HepG2 (cell line): ENCODE measurements around the gene C1orf198. TPM values are rescaled to one million over a fixed set of nuclear protein-coding genes. Genes with fewer than 3 reads are reported as not detected.

Experiments
- ATAC-seq: fragments of 200-7000 bp; cut with Tn5 transposase; 3 replicates; pipeline ENCODE4 v1.9.1; 2020; ENCODE audit warnings: mild to moderate bottlenecking, moderate library complexity
- BruUV-seq: library from RNA; stranded (reverse); fragments of 400-500 nt; replicated peaks from 2 replicates; lab custom pipeline; 2021; lab: Mats Ljungman, UMichigan
- CTCF ChIA-PET: fragments of 300-600 bp; formaldehyde crosslinking; extraction: SDS; loops from one replicate; lab custom pipeline; 2021; ENCODE audit warnings: low total read pairs, inconsistent platforms, low intra/inter-chr PET ratio; lab: Yijun Ruan, JAX
- POLR2A ChIA-PET: fragments of 350-600 bp; sonication (Branson Sonifier 250); formaldehyde crosslinking; loops from one replicate; lab custom pipeline; 2020; ENCODE audit warnings: antibody characterized with exemption, inconsistent platforms; lab: Yijun Ruan, JAX
- DNase-seq: peaks from one replicate; pipeline ENCODE4 v3.0.0-alpha.2; 2015; ENCODE audit warnings: low spot score
- FAIRE-seq: peaks from 3 replicates; lab custom pipeline; 2011; peaks lifted over from hg19 to GRCh38; lab: Jason Lieb, UNC
- H2AFZ ChIP-seq: one replicate; pipeline ENCODE4 v1.6.1; 2011; ENCODE audit warnings: low read length, inconsistent platforms
- H3K27ac ChIP-seq: fragments of 300-600 bp; 3 replicates; pipeline ENCODE4 v1.8.0; 2011; ENCODE audit warnings: mixed run types, mild to moderate bottlenecking, mixed read lengths, low read length, inconsistent platforms; ENCODE audit not compliant: insufficient read depth; ENCODE audit errors: extremely low read length
- H3K27me3 ChIP-seq, 2 experiments: fragments of 200-600 bp in 1 of 2; 2 replicates in 1 of 2; 3 replicates in 1 of 2; pipeline versions ENCODE4 v1.6.0 to v1.8.0; 2011; ENCODE audit warnings: low read length in 2 of 2, mild to moderate bottlenecking in 2 of 2, moderate library complexity in 2 of 2, inconsistent platforms in 1 of 2; ENCODE audit not compliant: insufficient read depth in 2 of 2, control insufficient read depth in 1 of 2
- H3K36me3 ChIP-seq, 2 experiments: fragments of 200-600 bp in 1 of 2; replicated peaks in 1 of 2; 2 replicates in 1 of 2; 3 replicates in 1 of 2; pipeline versions ENCODE4 v1.5.1 to v1.8.0; 2011; ENCODE audit warnings: low read length in 2 of 2, inconsistent platforms in 1 of 2; ENCODE audit not compliant: insufficient read depth in 2 of 2, control insufficient read depth in 1 of 2
- H3K4me1 ChIP-seq: 2 replicates; pipeline ENCODE4 v1.5.1; 2012; ENCODE audit warnings: low read length, inconsistent platforms; ENCODE audit not compliant: insufficient read depth
- H3K4me2 ChIP-seq: 2 replicates; pipeline ENCODE4 v1.6.0; 2011; ENCODE audit warnings: low read depth, low read length, inconsistent platforms
- H3K4me3 ChIP-seq, 3 experiments: fragments of 200-600 bp in 1 of 3; sonication (generic), shearing (Covaris generic) in 1 of 3; replicated peaks in 1 of 3; 2 replicates each; pipeline ENCODE4 v1.5.1; 2011 to 2016; ENCODE audit warnings: low read length in 3 of 3, inconsistent platforms in 2 of 3, low read depth in 2 of 3, mild to moderate bottlenecking in 2 of 3, control low read depth in 1 of 3, mixed read lengths in 1 of 3; ENCODE audit not compliant: insufficient read depth in 1 of 3
- H3K79me2 ChIP-seq: one replicate; pipeline ENCODE4 v1.6.1; 2011; ENCODE audit warnings: low read length, inconsistent platforms; ENCODE audit not compliant: insufficient read depth
- H3K9ac ChIP-seq: 2 replicates; pipeline ENCODE4 v1.6.0; 2011; ENCODE audit warnings: mild to moderate bottlenecking, low read depth, low read length, inconsistent platforms; ENCODE audit not compliant: insufficient read depth
- H3K9me3 ChIP-seq: 2 replicates; pipeline ENCODE4 v1.5.1; 2012; ENCODE audit warnings: mild to moderate bottlenecking, low read length
- H4K20me1 ChIP-seq: 2 replicates; pipeline ENCODE4 v1.6.0; 2011; ENCODE audit warnings: inconsistent platforms, mild to moderate bottlenecking, low read length, moderate library complexity; ENCODE audit not compliant: insufficient read depth
- ARNT ChIP-seq: fragments of 450-650 bp; IDR thresholded peaks from 2 replicates; pipeline ENCODE4 v1.6.1; 2017
- CCDC6 ChIP-seq: sonication (generic); formaldehyde crosslinking; IDR thresholded peaks from 2 replicates; pipeline ENCODE4 v1.8.1; 2022; ENCODE audit warnings: mild to moderate bottlenecking, missing genetic modification reagents, moderate library complexity
- HMG20B ChIP-seq: conservative IDR thresholded peaks from 2 replicates; pipeline ENCODE4 v1.6.1; 2016; ENCODE audit warnings: missing genetic modification reagents, missing compliant biosample characterization
- RFX3 ChIP-seq: IDR thresholded peaks from 2 replicates; pipeline ENCODE4 v1.6.1; 2016; ENCODE audit warnings: missing biosample characterization, missing genetic modification reagents
- SIX4 ChIP-seq: sonication (generic); formaldehyde crosslinking; IDR thresholded peaks from 2 replicates; pipeline ENCODE4 v1.4.0; 2020; ENCODE audit warnings: missing genetic modification reagents
- WGBS: methylation state at CpG from one replicate; pipeline ENCODE4 v1.1.6; 2017; ENCODE audit warnings: low lambda C conversion rate; 5-methylcytosine and 5-hydroxymethylcytosine counted together
- in situ Hi-C: cut with HindIII; loops from 2 replicates; pipeline ENCODE4 v1.10.0; 2017; ENCODE audit warnings: low pct_unique_long_range_greater_than_20kb; ENCODE audit not compliant: extremely low pct_ligation_motif_present
- intact Hi-C: fragments of 100-400 bp; cut with micrococcal nuclease; formaldehyde crosslinking; loops from one replicate; pipeline ENCODE4 v1.10.0; 2022; ENCODE audit not compliant: unreplicated experiment
- polyA plus RNA-seq, 8 experiments: library from polyadenylated mRNA; depleted of rRNA in 3 of 8; stranded (reverse) in 7 of 8; unstranded in 1 of 8; fragments of >200 nt; fragmentation: Illumina TruSeq in 4 of 8; extraction: Trizol in 4 of 8; gene quantifications; 2 replicates each; pipeline versions ENCODE4 v1.2.1 to v1.2.3, GENCODE V29; 2011 to 2016; ENCODE audit warnings: low read depth in 4 of 8, missing spikeins in 1 of 8, mixed read lengths in 1 of 8; ENCODE audit not compliant: insufficient read depth in 1 of 8
- total RNA-seq, 5 experiments: library from RNA; depleted of rRNA; stranded (reverse); fragments of >200 nt; fragmentation: Illumina TruSeq; extraction: Trizol; gene quantifications; 2 replicates each; pipeline ENCODE4 v1.2.3, GENCODE V29; 2016; ENCODE audit warnings: low read depth in 1 of 5
- TF ChIP-seq, protein P1 (sequence below): sonication (generic); formaldehyde crosslinking; IDR thresholded peaks from 2 replicates; pipeline ENCODE4 v1.4.0; 2020; ENCODE audit warnings: mild to moderate bottlenecking, missing genetic modification reagents
- TF ChIP-seq, protein P2 (sequence below): sonication (generic); formaldehyde crosslinking; conservative IDR thresholded peaks from 2 replicates; pipeline ENCODE4 v1.4.0; 2020; ENCODE audit warnings: missing genetic modification reagents

The C1orf198 gene
- total and polyA plus RNA-seq, 2 of the 13 experiments (the other 11 are each of a cell fraction or from before 2014, with no cell fraction given) = 12.7 to 13.4 TPM

DNA sequence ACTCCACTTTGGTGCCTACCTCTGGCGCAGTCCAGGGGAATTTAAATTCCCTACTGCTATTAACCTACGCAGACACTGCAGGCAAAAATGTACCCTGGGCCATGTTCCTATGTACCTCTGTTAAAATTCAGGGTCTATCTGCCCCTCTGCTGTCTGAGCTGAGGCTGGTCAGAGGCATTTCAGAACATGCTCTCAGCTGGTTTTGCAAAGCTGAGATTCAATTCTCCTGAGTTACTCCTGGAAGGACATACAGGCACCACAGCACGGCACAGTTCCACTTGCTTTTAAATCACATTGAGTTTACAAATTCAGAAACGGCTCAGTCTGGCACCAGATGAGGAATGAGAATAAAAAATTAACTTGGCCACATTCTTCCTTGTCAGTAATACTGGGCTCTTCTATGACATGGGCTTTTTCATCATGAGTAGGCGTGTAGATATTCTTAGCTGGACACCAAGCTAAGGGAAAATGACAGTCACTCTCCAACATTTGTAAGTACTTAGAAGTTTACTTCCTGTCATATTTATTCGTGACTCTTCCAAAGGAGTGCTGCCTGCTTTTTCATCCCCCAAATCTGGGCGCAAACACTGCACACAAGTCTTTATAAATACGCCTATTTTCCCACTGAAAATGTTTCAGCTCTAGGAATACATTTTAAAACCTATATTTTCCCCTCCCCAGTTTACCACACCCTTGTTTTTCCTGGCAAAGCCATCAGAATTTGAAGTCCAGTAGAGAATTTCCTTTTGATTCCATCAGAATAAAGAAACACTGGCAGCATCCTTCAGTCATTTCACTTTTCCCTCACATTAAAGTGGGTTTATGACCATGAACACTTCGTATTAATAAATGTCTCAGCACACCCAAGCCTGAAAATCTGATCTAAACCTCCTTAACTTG, 1.9 kb downstream of the C1orf198 start:
- H3K4me2 ChIP-seq = peak overlapping the region; percentile 95
- WGBS = 87% methylated on average over 9 of the region's 9 CpGs
- H2AFZ ChIP-seq = no peak overlapping the region
- H3K4me1 ChIP-seq = peaks cover 63% of the 10 kb centered on the region
- no peak for TF ChIP-seq SIX4 (CRISPR knock-in tag)
- no peak for TF ChIP-seq RFX3 (CRISPR knock-in tag)
- no peak for TF ChIP-seq HMG20B (CRISPR knock-in tag)
- TF ChIP-seq ARNT = no peak
- TF ChIP-seq, protein P1, sequence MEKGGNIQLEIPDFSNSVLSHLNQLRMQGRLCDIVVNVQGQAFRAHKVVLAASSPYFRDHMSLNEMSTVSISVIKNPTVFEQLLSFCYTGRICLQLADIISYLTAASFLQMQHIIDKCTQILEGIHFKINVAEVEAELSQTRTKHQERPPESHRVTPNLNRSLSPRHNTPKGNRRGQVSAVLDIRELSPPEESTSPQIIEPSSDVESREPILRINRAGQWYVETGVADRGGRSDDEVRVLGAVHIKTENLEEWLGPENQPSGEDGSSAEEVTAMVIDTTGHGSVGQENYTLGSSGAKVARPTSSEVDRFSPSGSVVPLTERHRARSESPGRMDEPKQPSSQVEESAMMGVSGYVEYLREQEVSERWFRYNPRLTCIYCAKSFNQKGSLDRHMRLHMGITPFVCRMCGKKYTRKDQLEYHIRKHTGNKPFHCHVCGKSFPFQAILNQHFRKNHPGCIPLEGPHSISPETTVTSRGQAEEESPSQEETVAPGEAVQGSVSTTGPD (CRISPR knock-in tag) = no peak
- TF ChIP-seq, protein P2, sequence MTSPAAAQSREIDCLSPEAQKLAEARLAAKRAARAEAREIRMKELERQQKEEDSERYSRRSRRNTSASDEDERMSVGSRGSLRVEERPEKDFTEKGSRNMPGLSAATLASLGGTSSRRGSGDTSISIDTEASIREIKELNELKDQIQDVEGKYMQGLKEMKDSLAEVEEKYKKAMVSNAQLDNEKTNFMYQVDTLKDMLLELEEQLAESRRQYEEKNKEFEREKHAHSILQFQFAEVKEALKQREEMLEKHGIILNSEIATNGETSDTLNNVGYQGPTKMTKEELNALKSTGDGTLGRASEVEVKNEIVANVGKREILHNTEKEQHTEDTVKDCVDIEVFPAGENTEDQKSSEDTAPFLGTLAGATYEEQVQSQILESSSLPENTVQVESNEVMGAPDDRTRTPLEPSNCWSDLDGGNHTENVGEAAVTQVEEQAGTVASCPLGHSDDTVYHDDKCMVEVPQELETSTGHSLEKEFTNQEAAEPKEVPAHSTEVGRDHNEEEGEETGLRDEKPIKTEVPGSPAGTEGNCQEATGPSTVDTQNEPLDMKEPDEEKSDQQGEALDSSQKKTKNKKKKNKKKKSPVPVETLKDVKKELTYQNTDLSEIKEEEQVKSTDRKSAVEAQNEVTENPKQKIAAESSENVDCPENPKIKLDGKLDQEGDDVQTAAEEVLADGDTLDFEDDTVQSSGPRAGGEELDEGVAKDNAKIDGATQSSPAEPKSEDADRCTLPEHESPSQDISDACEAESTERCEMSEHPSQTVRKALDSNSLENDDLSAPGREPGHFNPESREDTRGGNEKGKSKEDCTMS (CRISPR knock-in tag) = no peak
- no peak for TF ChIP-seq CCDC6 (CRISPR knock-in tag)
- peak overlapping the region; percentile 91; the same call in 1 of the 2 replicates for H3K9ac ChIP-seq
- H3K79me2 ChIP-seq = peaks cover 19% of the 10 kb centered on the region
- H3K27me3 ChIP-seq = no peaks in the 10 kb centered on the region
- no peak overlapping the region for H3K27ac ChIP-seq
- H3K4me3 ChIP-seq = peak overlapping the region; percentile 87 to 93 (median 92); a peak in 3 of 6 replicates
- no peak for DNase-seq
- POLR2A ChIA-PET = no interaction called here
- intact Hi-C loops (loop anchor here (2.0 kb wide), 1 partner anchor 112 kb away; the partner anchor contains the start of genes ARV1 and TTC13), in situ Hi-C loops (no loop called here)
- CTCF ChIA-PET = no interaction called here
- no peak for ATAC-seq
- BruUV-seq = no TSS peak
- H4K20me1 ChIP-seq = no peaks in the 10 kb centered on the region
- no peaks in the 10 kb centered on the region for H3K9me3 ChIP-seq
- peaks cover 0 to under 1% of the 10 kb centered on the region in 2 experiments; a peak in 3 of 5 replicates for H3K36me3 ChIP-seq
- FAIRE-seq = peak; percentile 8
